GM12891 (cell line): ENCODE data around the gene THAP3.

Experiments
- PAX5 ChIP-seq: IDR thresholded peaks from 2 replicates; pipeline ENCODE4 v1.6.1; 2011; ENCODE audit warnings: low read length, moderate library complexity, mild to moderate bottlenecking; ENCODE audit not compliant: insufficient read depth, severe bottlenecking
- POLR2A ChIP-seq: IDR thresholded peaks from 2 replicates; pipeline ENCODE4 v1.6.1; 2011; ENCODE audit warnings: low read depth, low read length, control low read depth
- POLR2AphosphoS5 ChIP-seq: IDR thresholded peaks from 2 replicates; pipeline ENCODE4 v1.6.1; 2011; ENCODE audit warnings: low read depth, low read length, control low read depth
- POU2F2 ChIP-seq: IDR thresholded peaks from 2 replicates; pipeline ENCODE4 v1.6.1; 2011; ENCODE audit warnings: low read depth, mild to moderate bottlenecking, control low read depth, low read length, moderate library complexity
- TAF1 ChIP-seq: IDR thresholded peaks from 2 replicates; pipeline ENCODE4 v1.6.1; 2011; ENCODE audit warnings: low read depth, low read length, control low read depth

- TF ChIP-seq POLR2A (no peak), POLR2AphosphoS5 (no peak), POU2F2 (no peak), PAX5 (no peak), TAF1 (no peak)
Measured at GRCh38 chr1:6628971-6629479, 4.4 kb downstream of the THAP3 start.
